A673 (cell line): ENCODE data around the gene C6orf118.

Experiments
- EZH2 ChIP-seq: fragments of 200-600 bp; sonication (generic); IDR thresholded peaks from 2 replicates; pipeline ENCODE4 v1.6.1; 2017; ENCODE audit warnings: borderline replicate concordance, low read depth, mild to moderate bottlenecking, mixed read lengths, antibody characterized with exemption, low read length; ENCODE audit not compliant: poor library complexity, severe bottlenecking
- TF ChIP-seq, protein P1 (sequence below): fragments of 300-800, 200-600 bp; sonication (generic); conservative IDR thresholded peaks from 2 replicates; pipeline ENCODE4 v1.5.1; 2017; ENCODE audit warnings: low read depth, mild to moderate bottlenecking, antibody characterized with exemption, low read length, moderate library complexity, mixed read lengths

DNA sequence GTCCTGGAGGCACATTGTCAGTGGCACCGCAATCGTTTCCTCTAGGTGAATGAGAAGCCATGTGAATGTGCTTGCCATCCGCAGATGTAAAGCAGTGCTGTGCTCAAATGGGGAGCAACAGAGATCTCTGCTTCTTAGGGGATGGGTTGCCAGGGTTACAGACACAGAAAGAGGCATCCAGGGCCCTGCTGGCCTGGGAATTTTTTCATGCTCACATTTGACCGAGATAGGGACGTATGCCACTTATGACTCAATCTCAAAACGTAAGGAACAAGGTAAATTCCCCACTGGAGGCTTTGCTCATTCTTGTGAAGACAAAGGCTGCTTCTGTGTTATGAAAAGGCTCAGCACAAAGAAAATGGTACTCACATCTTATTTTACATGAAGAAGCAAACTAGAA, 11.0 kb downstream of the C6orf118 start:
- TF ChIP-seq, protein P1, sequence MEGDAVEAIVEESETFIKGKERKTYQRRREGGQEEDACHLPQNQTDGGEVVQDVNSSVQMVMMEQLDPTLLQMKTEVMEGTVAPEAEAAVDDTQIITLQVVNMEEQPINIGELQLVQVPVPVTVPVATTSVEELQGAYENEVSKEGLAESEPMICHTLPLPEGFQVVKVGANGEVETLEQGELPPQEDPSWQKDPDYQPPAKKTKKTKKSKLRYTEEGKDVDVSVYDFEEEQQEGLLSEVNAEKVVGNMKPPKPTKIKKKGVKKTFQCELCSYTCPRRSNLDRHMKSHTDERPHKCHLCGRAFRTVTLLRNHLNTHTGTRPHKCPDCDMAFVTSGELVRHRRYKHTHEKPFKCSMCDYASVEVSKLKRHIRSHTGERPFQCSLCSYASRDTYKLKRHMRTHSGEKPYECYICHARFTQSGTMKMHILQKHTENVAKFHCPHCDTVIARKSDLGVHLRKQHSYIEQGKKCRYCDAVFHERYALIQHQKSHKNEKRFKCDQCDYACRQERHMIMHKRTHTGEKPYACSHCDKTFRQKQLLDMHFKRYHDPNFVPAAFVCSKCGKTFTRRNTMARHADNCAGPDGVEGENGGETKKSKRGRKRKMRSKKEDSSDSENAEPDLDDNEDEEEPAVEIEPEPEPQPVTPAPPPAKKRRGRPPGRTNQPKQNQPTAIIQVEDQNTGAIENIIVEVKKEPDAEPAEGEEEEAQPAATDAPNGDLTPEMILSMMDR, result no peak
- TF ChIP-seq EZH2, result no peak
